Activated CD8-positive, alpha-beta memory T cell treated with anti-CD3 and anti-CD28 coated beads for 24 hours (primary cell): Measurements from ENCODE around the gene PSAPL1.

Source experiments
- DNase-seq: peaks from one replicate; pipeline ENCODE4 v3.0.0-alpha.2; 2020

The PSAPL1 gene

GRCh38 chr4:7393601-7394575 lies 40.8 kb downstream of the PSAPL1 start:
- peak; percentile 26 for DNase-seq

- DNase-seq, result peak; percentile 40
Measured at GRCh38 chr4:7392438-7393421, 42.0 kb downstream of the PSAPL1 start.

GRCh38 chr4:7391637-7392437 lies 42.9 kb downstream of the PSAPL1 start:
- peak; percentile 30 for DNase-seq

DNA sequence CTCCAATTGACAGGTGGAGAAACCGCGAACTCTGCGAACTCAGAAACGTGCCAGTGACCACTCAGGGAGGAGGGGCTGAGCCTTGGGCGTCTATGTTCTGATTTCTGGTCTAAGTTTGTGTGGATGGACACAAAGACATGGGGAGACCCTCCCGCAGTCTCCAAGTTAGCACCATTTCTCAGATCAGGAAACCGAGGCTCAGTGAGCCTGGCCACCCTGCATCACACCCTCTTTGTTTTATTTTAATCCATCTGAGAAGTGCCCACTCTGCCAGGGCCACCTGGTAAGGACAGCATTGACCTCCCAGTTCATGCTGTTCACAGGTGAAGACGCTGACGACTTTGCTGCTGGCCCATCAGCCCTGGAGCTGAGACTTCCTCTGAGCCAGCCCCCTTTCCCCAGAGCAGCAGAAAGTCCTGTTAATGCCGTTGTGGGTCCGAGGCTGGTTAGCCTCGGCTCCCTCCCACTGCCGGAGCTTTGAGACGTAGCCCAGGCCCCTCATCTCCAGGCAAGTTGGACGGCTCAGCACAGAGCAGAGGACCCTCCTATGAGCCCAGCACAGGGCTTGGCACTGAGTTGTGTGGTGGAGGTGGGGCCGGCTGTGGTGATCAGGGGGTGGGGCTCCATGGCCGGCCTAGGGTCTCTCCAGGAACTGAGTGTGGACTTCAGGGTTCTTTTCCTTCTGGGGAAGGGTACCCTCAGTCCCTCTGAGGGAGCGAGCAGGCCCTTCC lies 43.7 kb downstream of the PSAPL1 start:
- DNase-seq, result peak; percentile 28

DNA sequence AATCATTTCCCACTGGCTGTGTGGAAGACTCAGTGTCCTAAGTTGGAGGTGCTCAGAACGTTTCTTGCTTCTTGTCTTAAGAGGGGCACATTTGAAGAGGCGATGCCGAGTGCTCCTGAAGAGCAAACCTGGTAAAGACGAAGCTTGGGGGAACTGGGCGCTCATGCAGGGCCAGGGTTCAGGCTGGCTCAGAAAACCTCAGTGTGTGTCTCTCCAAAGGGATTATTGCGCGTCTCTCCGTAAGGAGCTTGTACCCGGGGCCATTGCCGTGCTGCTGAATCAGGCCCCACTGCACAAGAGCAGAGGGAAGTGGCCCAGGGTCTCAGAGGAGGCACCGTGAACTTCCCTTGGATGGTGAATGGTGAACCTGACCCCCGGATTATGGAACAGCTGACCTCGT lies 44.4 kb downstream of the PSAPL1 start:
- DNase-seq, result peak; percentile 1

GRCh38 chr4:7389719-7390118 lies 45.0 kb downstream of the PSAPL1 start:
- peak; percentile 32 for DNase-seq

GRCh38 chr4:7389101-7389701 lies 45.5 kb downstream of the PSAPL1 start:
- DNase-seq, result peak; percentile 24

GRCh38 chr4:7388627-7389026 lies 46.1 kb downstream of the PSAPL1 start:
- peak; percentile 33 for DNase-seq

GRCh38 chr4:7387925-7388324 lies 46.8 kb downstream of the PSAPL1 start:
- DNase-seq, result no peak

GRCh38 chr4:7384929-7385890 lies 49.5 kb downstream of the PSAPL1 start:
- peak; percentile 1 for DNase-seq

GRCh38 chr4:7384003-7384928 lies 50.5 kb downstream of the PSAPL1 start:
- DNase-seq, result peak; percentile 41

- no peak for DNase-seq
Measured at GRCh38 chr4:7383266-7383665, 51.5 kb downstream of the PSAPL1 start.

GRCh38 chr4:7382634-7383014 lies 52.1 kb downstream of the PSAPL1 start:
- no peak for DNase-seq

DNA sequence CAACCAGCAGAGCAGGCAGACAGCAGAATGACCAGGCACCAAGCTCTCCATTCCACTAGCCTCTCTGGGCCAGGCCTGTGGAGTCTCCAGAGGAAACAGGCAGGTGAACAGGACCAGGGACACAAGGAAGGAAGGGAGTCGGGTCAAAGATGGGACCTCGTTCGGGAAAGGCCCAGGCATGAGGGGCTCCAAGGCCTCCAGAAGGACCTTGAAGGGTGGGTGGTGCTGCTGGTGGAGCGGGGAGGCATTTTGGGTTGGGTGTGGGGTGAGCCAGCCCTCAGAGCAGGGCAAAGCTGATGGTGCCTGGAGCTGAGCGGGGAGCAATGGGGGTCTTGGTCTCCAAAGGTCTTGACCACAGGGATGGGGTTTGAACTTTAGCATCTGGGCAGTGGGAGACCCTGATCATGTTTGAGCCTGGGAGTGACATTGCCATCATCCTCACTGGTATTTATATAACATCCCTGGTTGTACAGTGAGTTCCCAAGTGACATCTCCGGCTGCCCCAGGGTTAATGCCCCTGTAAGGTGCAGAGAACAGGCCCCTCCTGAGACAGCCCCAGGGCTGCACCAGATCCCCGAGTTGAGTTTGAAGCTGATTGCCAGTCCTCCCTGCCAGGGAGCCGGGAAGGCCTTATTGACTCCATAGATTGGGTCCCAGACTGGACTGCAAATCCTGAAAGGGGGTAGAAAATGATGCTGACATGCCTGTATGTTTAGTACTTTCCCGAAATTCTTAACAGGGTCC lies 52.7 kb downstream of the PSAPL1 start:
- no peak for DNase-seq

DNA sequence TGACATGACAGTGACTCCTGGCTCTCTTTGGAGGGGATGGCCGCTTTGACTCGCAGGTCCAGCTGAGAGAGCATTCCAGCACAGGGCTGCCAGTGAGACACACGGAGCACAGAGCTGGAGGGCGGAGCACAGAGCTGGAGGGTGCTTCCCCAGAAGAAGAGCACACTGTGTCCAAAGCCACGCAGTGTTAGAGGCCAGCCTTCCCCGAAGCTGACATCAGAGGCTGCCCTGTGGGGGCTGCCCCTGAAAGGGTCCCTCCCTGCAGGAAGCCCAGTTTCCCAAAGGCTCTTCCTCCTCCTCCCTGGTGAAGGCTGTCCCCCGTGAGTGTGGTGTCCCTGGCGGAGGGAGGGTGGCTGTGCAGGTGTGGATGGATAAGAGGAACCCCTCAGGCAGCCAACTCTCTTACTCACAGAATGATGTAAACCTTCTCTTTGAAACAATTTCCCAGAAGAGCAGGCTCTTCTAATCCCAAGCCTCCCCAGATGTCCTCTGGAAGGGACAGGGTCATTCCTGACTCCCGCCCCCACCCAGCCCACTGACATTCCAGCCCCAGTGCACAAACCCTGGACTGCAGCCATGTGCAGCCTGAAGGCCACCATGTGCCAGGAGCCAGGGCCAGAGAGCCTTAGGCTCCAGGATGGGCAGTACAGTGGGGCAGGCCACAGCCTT lies 53.4 kb downstream of the PSAPL1 start:
- no peak for DNase-seq
